Loucy (cell line): ENCODE results near the gene FERD3L.
"Not testable (repeated sequence)": the region's sequence is repeated elsewhere in the genome, so short reads cannot be mapped to it uniquely, and the experiment has no call there.

Source experiments
- H2AFZ ChIP-seq: fragments of 200-600 bp; sonication (generic); 2 replicates; pipeline ENCODE4 v1.6.0; 2016; ENCODE audit warnings: antibody characterized with exemption, mild to moderate bottlenecking, low read length, moderate library complexity
- H3F3A ChIP-seq: fragments of 200-600 bp; 2 replicates; pipeline ENCODE4 v1.6.0; 2016; ENCODE audit warnings: antibody characterized with exemption, low read depth, mild to moderate bottlenecking
- H3K27me3 ChIP-seq: fragments of 200-600 bp; sonication (generic); 2 replicates; pipeline ENCODE4 v1.6.1; 2014; ENCODE audit warnings: low read length, mild to moderate bottlenecking; ENCODE audit not compliant: insufficient read depth, poor library complexity, severe bottlenecking
- H3K36me3 ChIP-seq: fragments of 200-600 bp; sonication (generic); 2 replicates; pipeline ENCODE4 v1.6.1; 2016; ENCODE audit warnings: low read length; ENCODE audit not compliant: insufficient read depth
- H3K4me1 ChIP-seq: fragments of 200-600 bp; sonication (generic); 2 replicates; pipeline ENCODE4 v1.5.1; 2014; ENCODE audit warnings: low read length, mild to moderate bottlenecking; ENCODE audit not compliant: insufficient read depth, poor library complexity, severe bottlenecking
- H3K4me2 ChIP-seq: fragments of 200-600 bp; sonication (generic); 2 replicates; pipeline ENCODE4 v1.6.0; 2014; ENCODE audit warnings: antibody characterized with exemption, low read length, low read depth, mild to moderate bottlenecking; ENCODE audit not compliant: poor library complexity, severe bottlenecking
- H3K4me3 ChIP-seq: fragments of 200-600 bp; sonication (generic); 2 replicates; pipeline ENCODE4 v1.5.1; 2014; ENCODE audit warnings: low read length, mild to moderate bottlenecking, mixed read lengths; ENCODE audit not compliant: poor library complexity, severe bottlenecking
- H3K79me2 ChIP-seq: fragments of 200-600 bp; sonication (generic); 2 replicates; pipeline ENCODE4 v1.6.1; 2014; ENCODE audit warnings: low read length; ENCODE audit not compliant: insufficient read depth
- H3K9ac ChIP-seq: fragments of 200-600 bp; sonication (generic); 2 replicates; pipeline ENCODE4 v1.6.0; 2014; ENCODE audit warnings: mild to moderate bottlenecking, low read depth, low read length, moderate library complexity; ENCODE audit not compliant: poor library complexity, severe bottlenecking
- H3K9me2 ChIP-seq: fragments of 200-600 bp; sonication (generic); replicated peaks from 2 replicates; pipeline ENCODE4 v1.6.1; 2016; ENCODE audit warnings: low read depth, low read length, mixed read lengths
- H3K9me3 ChIP-seq: fragments of 200-600 bp; sonication (generic); 2 replicates; pipeline ENCODE4 v1.6.1; 2014; ENCODE audit warnings: mild to moderate bottlenecking, antibody characterized with exemption, low read length, low read depth; ENCODE audit not compliant: insufficient read depth
- H4K20me1 ChIP-seq: fragments of 200-600 bp; sonication (generic); 2 replicates; pipeline ENCODE4 v1.6.0; 2014; ENCODE audit warnings: antibody characterized with exemption, low read length, mild to moderate bottlenecking; ENCODE audit not compliant: insufficient read depth, poor library complexity, severe bottlenecking
- CTCF ChIP-seq: fragments of 200-600 bp; sonication (generic); conservative IDR thresholded peaks from 2 replicates; pipeline ENCODE4 v1.5.1; 2014; ENCODE audit warnings: mild to moderate bottlenecking, antibody characterized with exemption, low read length
- EZH2phosphoT487 ChIP-seq: fragments of 200-600 bp; IDR thresholded peaks from 2 replicates; pipeline ENCODE4 v1.6.1; 2018; ENCODE audit warnings: antibody characterized with exemption, mild to moderate bottlenecking, moderate library complexity, borderline replicate concordance

FERD3L gene, protein sequence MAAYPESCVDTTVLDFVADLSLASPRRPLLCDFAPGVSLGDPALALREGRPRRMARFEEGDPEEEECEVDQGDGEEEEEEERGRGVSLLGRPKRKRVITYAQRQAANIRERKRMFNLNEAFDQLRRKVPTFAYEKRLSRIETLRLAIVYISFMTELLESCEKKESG

DNA sequence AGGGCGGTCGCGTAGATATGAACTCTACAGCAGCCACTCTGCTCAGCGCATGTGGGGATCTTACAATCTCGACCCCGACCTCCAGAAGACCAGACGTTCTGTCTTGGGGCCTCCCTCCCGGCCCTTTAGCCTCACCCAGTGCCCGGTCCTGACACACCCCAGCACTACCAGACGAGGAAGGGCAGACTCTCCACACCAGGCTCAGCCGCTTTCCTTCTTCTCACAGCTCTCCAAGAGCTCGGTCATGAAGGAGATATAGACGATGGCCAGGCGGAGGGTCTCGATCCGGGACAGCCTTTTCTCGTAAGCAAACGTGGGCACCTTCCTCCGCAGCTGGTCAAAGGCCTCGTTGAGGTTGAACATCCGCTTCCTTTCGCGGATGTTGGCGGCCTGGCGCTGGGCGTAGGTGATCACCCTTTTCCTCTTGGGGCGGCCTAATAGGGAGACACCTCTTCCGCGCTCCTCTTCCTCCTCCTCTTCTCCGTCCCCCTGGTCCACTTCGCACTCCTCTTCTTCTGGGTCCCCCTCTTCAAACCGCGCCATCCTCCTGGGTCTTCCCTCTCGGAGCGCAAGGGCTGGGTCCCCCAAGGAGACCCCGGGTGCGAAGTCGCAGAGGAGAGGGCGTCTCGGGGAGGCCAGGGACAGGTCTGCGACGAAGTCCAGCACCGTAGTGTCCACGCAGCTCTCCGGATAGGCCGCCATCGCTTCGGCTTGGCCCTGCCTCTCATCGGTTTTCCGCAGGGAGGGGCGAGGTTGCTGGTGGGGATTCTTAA is at the start of gene FERD3L:
Gene FERD3L (minus strand): TSS at position 761 of the 773 bp plus-strand sequence. CDS start 59 bp downstream, at position 702.
- Histone ChIP-seq H3K79me2 (no peaks in the 10 kb centered on the region), H3K9me2 (no peaks in the 10 kb centered on the region), H2AFZ (no peak within 1 kb of the TSS), H3K27me3 (no peaks in the 10 kb centered on the region), H3K4me1 (peaks cover 5% of the 10 kb centered on the region), H3K36me3 (no peaks in the 10 kb centered on the region), H3K9ac (no peak within 1 kb of the TSS), H3F3A (no peaks in the 10 kb centered on the region), H3K4me3 (no peak within 1 kb of the TSS), H3K9me3 (no peaks in the 10 kb centered on the region), H3K4me2 (no peak within 1 kb of the TSS), H4K20me1 (no peaks in the 10 kb centered on the region)
- TF ChIP-seq EZH2phosphoT487 (no peak), CTCF (no peak)

DNA sequence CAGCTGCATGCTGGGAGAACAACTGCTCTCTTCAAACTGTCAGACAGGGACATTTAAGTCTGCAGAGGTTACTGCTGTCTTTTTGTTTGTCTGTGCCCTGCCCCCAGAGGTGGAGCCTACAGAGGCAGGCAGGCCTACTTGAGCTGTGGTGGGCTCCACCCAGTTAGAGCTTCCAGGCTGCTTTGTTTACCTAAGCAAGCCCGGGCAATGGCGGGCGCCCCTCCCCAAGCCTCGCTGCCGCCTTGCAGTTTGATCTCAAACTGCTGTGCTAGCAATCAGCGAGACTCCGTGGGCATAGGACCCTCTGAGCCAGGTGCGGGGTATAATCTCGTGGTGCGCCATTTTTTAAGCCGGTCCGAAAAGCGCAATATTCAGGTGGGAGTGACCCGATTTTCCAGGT is 49.2 kb upstream of the FERD3L start:
- not testable (repeated sequence) for H3K9ac ChIP-seq, H3K4me2 ChIP-seq, H4K20me1 ChIP-seq, H3F3A ChIP-seq, H3K4me1 ChIP-seq, H3K79me2 ChIP-seq, H3K27me3 ChIP-seq, H3K9me3 ChIP-seq, H3K36me3 ChIP-seq, H2AFZ ChIP-seq, H3K9me2 ChIP-seq, H3K4me3 ChIP-seq

DNA sequence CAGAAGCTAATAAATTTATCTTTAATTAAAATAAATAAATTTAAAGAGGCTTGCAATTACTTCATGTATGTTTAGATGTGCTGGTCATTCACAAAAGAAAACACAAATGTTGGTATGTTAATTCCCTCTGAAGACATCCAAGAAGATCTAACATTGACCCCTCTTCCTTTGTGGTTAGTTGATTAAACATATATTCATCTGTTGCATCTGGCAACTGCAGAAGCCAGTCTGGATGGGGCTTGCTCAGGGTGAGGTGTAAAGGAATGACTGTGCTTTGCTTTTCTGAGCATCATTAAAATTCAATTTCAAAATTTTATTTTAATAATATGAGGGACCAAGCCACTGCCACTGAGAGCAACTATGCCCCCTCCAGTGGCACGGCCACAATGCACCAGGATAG is 36.4 kb upstream of the FERD3L start:
- no peaks in the 10 kb centered on the region for H3F3A ChIP-seq
- no peaks in the 10 kb centered on the region for H3K79me2 ChIP-seq
- no peak overlapping the region for H3K4me3 ChIP-seq
- H3K9me3 ChIP-seq, result peaks cover 24% of the 10 kb centered on the region; the same call in 1 of the 2 replicates
- H3K9ac ChIP-seq, result no peak overlapping the region
- H3K27me3 ChIP-seq, result no peaks in the 10 kb centered on the region
- no peak overlapping the region for H3K4me2 ChIP-seq
- no peaks in the 10 kb centered on the region for H3K9me2 ChIP-seq
- no peak overlapping the region for H2AFZ ChIP-seq
- H3K36me3 ChIP-seq, result no peaks in the 10 kb centered on the region
- H3K4me1 ChIP-seq, result peaks cover 19% of the 10 kb centered on the region
- no peaks in the 10 kb centered on the region for H4K20me1 ChIP-seq
- TF ChIP-seq EZH2phosphoT487 (no peak), CTCF (no peak)
